ENCODE results near the gene CCDC102B.

CCDC102B gene

DNA sequence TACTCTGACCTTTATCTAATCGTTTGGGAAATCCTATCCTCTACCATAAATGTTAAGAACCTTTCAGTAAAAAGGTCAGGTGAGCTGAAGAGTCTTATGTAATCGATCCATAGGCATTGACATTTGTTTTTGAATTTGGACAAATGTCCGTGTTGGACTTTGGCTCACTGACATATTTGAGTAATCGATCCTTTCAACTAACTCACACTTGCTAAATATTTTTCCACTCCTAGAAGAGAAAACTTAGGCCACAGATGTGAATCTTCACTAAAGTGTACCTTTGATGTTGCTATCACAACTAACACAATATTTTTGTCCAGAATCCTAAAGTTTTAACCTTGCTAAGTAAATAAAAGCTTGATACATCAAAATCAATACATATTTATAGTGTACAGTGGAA is 89.5 kb downstream of the CCDC102B start:
- Histone ChIP-seq H3K27me3 (replicated peaks in 2 of 5; ENCODE audit: control insufficient read depth in 4 of 5, insufficient read depth in 5 of 5, low read length in 4 of 5) (no peaks in the 10 kb centered on the region), H3K36me3 (ENCODE audit: control insufficient read depth in 4 of 4, insufficient read depth in 4 of 4, low read length in 3 of 4) (no peaks in the 10 kb centered on the region), H3K4me1 (ENCODE audit: control extremely low read depth in 1 of 4, control insufficient read depth in 4 of 4, insufficient read depth in 4 of 4, low read length in 3 of 4) (no peaks in the 10 kb centered on the region), H3K27ac (ENCODE audit: insufficient read depth in 1 of 2, low read depth in 1 of 2, low read length in 2 of 2, poor library complexity in 1 of 2, severe bottlenecking in 2 of 2) (no peak overlapping the region), H3K9me3 (ENCODE audit: control extremely low read depth in 1 of 5, control insufficient read depth in 4 of 5, insufficient read depth in 2 of 5, low read depth in 1 of 5, low read length in 4 of 5) (no peaks in the 10 kb centered on the region), H3K4me3 (ENCODE audit: control insufficient read depth in 1 of 7, extremely low read depth in 1 of 7, insufficient read depth in 4 of 7, low read depth in 2 of 7, low read length in 6 of 7) (no peak overlapping the region)
- ChIA-PET POLR2A (no interaction called here), CTCF (no interaction called here)
- no peak for DNase-seq
- 100% methylated on average over 2 of the region's 4 CpGs for WGBS (ENCODE audit: insufficient coverage)

DNA sequence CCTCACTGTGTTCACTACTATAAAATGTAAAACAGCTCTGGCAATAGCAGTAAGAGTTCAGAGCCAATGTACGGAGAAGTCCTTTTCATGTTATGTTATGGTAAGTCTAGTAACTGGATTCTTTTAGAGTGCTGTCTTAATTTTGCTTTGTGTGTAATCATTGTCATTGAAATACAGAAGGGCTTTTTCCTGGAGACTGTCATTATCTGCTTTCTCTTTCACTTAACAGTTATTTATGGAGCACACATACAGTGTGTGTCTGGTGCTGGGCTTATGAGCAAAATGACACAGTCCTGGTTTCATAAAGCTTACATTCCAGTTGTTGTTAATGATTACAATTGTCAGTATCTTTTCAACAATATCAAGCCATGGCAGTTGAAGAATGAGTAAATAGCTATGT is 95.5 kb downstream of the CCDC102B start:
- H3K4me1 ChIP-seq (ENCODE audit: control extremely low read depth in 1 of 4, control insufficient read depth in 4 of 4, insufficient read depth in 4 of 4, low read length in 3 of 4): no peaks in the 10 kb centered on the region
- no CpG with 5 or more reads among the region's 1 CpG for WGBS (ENCODE audit: insufficient coverage)
- H3K4me3 ChIP-seq (ENCODE audit: control insufficient read depth in 1 of 7, extremely low read depth in 1 of 7, insufficient read depth in 4 of 7, low read depth in 2 of 7, low read length in 6 of 7): no peak overlapping the region
- no peaks in the 10 kb centered on the region for H3K9me3 ChIP-seq (ENCODE audit: control extremely low read depth in 1 of 5, control insufficient read depth in 4 of 5, insufficient read depth in 2 of 5, low read depth in 1 of 5, low read length in 4 of 5)
- no peak overlapping the region for H3K27ac ChIP-seq (ENCODE audit: insufficient read depth in 1 of 2, low read depth in 1 of 2, low read length in 2 of 2, poor library complexity in 1 of 2, severe bottlenecking in 2 of 2)
- DNase-seq: no peak
- no peaks in the 10 kb centered on the region for H3K27me3 ChIP-seq (replicated peaks in 2 of 5; ENCODE audit: control insufficient read depth in 4 of 5, insufficient read depth in 5 of 5, low read length in 4 of 5)
- POLR2A ChIA-PET: no interaction called here
- no peaks in the 10 kb centered on the region for H3K36me3 ChIP-seq (ENCODE audit: control insufficient read depth in 4 of 4, insufficient read depth in 4 of 4, low read length in 3 of 4)
- CTCF ChIA-PET: no interaction called here

DNA sequence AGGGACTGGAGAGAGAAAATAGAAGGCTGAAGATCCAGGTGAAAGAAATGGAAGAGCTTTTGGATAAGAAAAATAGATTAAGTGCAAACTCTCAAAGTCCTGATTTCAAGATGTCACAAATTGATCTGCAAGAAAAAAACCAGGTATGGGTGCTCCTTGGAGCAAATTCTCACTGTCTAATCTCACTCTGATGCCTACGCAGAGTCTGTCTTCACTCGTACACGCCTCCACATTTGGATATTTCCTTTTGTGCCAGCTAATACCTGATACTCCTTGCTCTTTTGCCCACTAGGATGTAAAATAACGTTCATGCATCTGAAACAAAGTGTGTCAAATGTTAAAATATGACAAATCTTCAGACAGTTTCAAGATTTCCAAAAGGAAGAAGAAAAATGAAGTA is 99.4 kb downstream of the CCDC102B start:
- Histone ChIP-seq H3K36me3 (ENCODE audit: control insufficient read depth in 4 of 4, insufficient read depth in 4 of 4, low read length in 3 of 4) (no peaks in the 10 kb centered on the region), H3K9me3 (ENCODE audit: control extremely low read depth in 1 of 5, control insufficient read depth in 4 of 5, insufficient read depth in 2 of 5, low read depth in 1 of 5, low read length in 4 of 5) (no peaks in the 10 kb centered on the region), H3K4me1 (ENCODE audit: control extremely low read depth in 1 of 4, control insufficient read depth in 4 of 4, insufficient read depth in 4 of 4, low read length in 3 of 4) (no peaks in the 10 kb centered on the region), H3K27ac (ENCODE audit: insufficient read depth in 1 of 2, low read depth in 1 of 2, low read length in 2 of 2, poor library complexity in 1 of 2, severe bottlenecking in 2 of 2) (no peak overlapping the region), H3K27me3 (replicated peaks in 2 of 5; ENCODE audit: control insufficient read depth in 4 of 5, insufficient read depth in 5 of 5, low read length in 4 of 5) (no peaks in the 10 kb centered on the region), H3K4me3 (ENCODE audit: control insufficient read depth in 1 of 7, extremely low read depth in 1 of 7, insufficient read depth in 4 of 7, low read depth in 2 of 7, low read length in 6 of 7) (no peak overlapping the region)
- CTCF ChIA-PET: no interaction called here
- DNase-seq: no peak
- POLR2A ChIA-PET: no interaction called here
- WGBS (ENCODE audit: insufficient coverage): 92% methylated on average over 3 of the region's 4 CpGs

DNA sequence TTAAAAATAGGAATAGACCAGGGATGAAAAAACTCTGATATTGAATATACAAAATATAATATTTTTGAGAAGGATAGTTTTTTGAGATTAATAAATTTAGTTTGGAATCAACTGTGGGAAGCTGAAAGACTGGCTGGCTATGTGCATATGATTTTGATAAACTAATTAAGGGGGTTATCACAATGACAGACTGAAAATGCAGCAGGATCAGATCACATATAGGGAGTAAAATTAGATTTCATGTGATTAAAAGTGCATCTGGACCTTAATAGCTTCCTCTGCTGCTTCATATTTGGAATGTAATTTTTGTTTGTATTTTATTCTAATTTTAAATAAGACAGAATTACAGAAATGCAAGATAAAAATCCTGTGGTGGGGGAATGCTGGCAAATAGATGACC is 111.7 kb downstream of the CCDC102B start:
- Histone ChIP-seq H3K36me3 (ENCODE audit: control insufficient read depth in 4 of 4, insufficient read depth in 4 of 4, low read length in 3 of 4) (no peaks in the 10 kb centered on the region), H3K27me3 (replicated peaks in 2 of 5; ENCODE audit: control insufficient read depth in 4 of 5, insufficient read depth in 5 of 5, low read length in 4 of 5) (no peaks in the 10 kb centered on the region), H3K4me3 (ENCODE audit: control insufficient read depth in 1 of 7, extremely low read depth in 1 of 7, insufficient read depth in 4 of 7, low read depth in 2 of 7, low read length in 6 of 7) (no peak overlapping the region), H3K9me3 (ENCODE audit: control extremely low read depth in 1 of 5, control insufficient read depth in 4 of 5, insufficient read depth in 2 of 5, low read depth in 1 of 5, low read length in 4 of 5) (peaks cover 0 to 2% (median 0%) of the 10 kb centered on the region in 5 experiments), H3K4me1 (ENCODE audit: control extremely low read depth in 1 of 4, control insufficient read depth in 4 of 4, insufficient read depth in 4 of 4, low read length in 3 of 4) (no peaks in the 10 kb centered on the region), H3K27ac (ENCODE audit: insufficient read depth in 1 of 2, low read depth in 1 of 2, low read length in 2 of 2, poor library complexity in 1 of 2, severe bottlenecking in 2 of 2) (no peak overlapping the region)
- DNase-seq: no peak
- CTCF ChIA-PET: no interaction called here
- POLR2A ChIA-PET: no interaction called here

- DNase-seq: no peak
- Histone ChIP-seq H3K36me3 (ENCODE audit: control insufficient read depth in 4 of 4, insufficient read depth in 4 of 4, low read length in 3 of 4) (no peaks in the 10 kb centered on the region), H3K4me3 (ENCODE audit: control insufficient read depth in 1 of 7, extremely low read depth in 1 of 7, insufficient read depth in 4 of 7, low read depth in 2 of 7, low read length in 6 of 7) (no peak overlapping the region), H3K27me3 (replicated peaks in 2 of 5; ENCODE audit: control insufficient read depth in 4 of 5, insufficient read depth in 5 of 5, low read length in 4 of 5) (no peaks in the 10 kb centered on the region), H3K9me3 (ENCODE audit: control extremely low read depth in 1 of 5, control insufficient read depth in 4 of 5, insufficient read depth in 2 of 5, low read depth in 1 of 5, low read length in 4 of 5) (peaks cover 0 to 2% (median 0%) of the 10 kb centered on the region in 5 experiments), H3K4me1 (ENCODE audit: control extremely low read depth in 1 of 4, control insufficient read depth in 4 of 4, insufficient read depth in 4 of 4, low read length in 3 of 4) (no peaks in the 10 kb centered on the region), H3K27ac (ENCODE audit: insufficient read depth in 1 of 2, low read depth in 1 of 2, low read length in 2 of 2, poor library complexity in 1 of 2, severe bottlenecking in 2 of 2) (no peak overlapping the region)
- 83% methylated on average over 1 of the region's 2 CpGs for WGBS (ENCODE audit: insufficient coverage)
- ChIA-PET CTCF (no interaction called here), POLR2A (no interaction called here)
These were observed 117.2 kb downstream of the CCDC102B start for GRCh38 chr18:68915061-68915460.

- ChIA-PET CTCF (no interaction called here), POLR2A (interaction anchor here (0.7 kb wide), 1 partner anchor 10 kb away, joined by 3 read pairs; no protein-coding TSS in a partner anchor)
- H3K27ac ChIP-seq (ENCODE audit: insufficient read depth in 1 of 2, low read depth in 1 of 2, low read length in 2 of 2, poor library complexity in 1 of 2, severe bottlenecking in 2 of 2): no peak overlapping the region
- H3K36me3 ChIP-seq (ENCODE audit: control insufficient read depth in 4 of 4, insufficient read depth in 4 of 4, low read length in 3 of 4): no peaks in the 10 kb centered on the region
- 93% methylated on average over 5 of the region's 5 CpGs for WGBS (ENCODE audit: insufficient coverage)
- H3K9me3 ChIP-seq (ENCODE audit: control extremely low read depth in 1 of 5, control insufficient read depth in 4 of 5, insufficient read depth in 2 of 5, low read depth in 1 of 5, low read length in 4 of 5): no peaks in the 10 kb centered on the region
- DNase-seq: no peak
- no peak overlapping the region for H3K4me3 ChIP-seq (ENCODE audit: control insufficient read depth in 1 of 7, extremely low read depth in 1 of 7, insufficient read depth in 4 of 7, low read depth in 2 of 7, low read length in 6 of 7)
- no peaks in the 10 kb centered on the region for H3K4me1 ChIP-seq (ENCODE audit: control extremely low read depth in 1 of 4, control insufficient read depth in 4 of 4, insufficient read depth in 4 of 4, low read length in 3 of 4)
- no peaks in the 10 kb centered on the region for H3K27me3 ChIP-seq (replicated peaks in 2 of 5; ENCODE audit: control insufficient read depth in 4 of 5, insufficient read depth in 5 of 5, low read length in 4 of 5)
These were observed 118.9 kb downstream of the CCDC102B start for GRCh38 chr18:68916734-68917133.

DNA sequence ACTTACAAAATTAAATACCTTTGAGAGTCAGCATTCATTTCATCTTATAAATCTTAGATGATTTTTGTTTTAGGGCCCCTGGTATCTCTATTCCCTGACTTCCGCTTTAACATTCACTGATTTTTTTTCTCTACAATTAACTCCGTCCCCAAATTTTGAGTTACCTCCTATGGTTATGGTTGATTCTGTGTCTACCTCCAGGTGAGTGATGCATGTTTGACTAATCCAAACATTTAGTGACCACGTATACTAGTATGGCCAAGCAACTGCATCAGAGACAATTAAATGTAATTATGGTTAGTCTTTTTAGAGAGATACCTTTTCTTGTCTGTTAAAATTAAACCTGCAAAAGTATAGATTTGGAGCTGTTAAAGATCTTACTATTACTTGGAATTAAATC is 120.3 kb downstream of the CCDC102B start:
- WGBS (ENCODE audit: insufficient coverage): 100% methylated on average over 1 of the region's 3 CpGs
- CTCF ChIA-PET: no interaction called here
- DNase-seq: no peak
- Histone ChIP-seq H3K36me3 (ENCODE audit: control insufficient read depth in 4 of 4, insufficient read depth in 4 of 4, low read length in 3 of 4) (no peaks in the 10 kb centered on the region), H3K4me3 (ENCODE audit: control insufficient read depth in 1 of 7, extremely low read depth in 1 of 7, insufficient read depth in 4 of 7, low read depth in 2 of 7, low read length in 6 of 7) (no peak overlapping the region), H3K9me3 (ENCODE audit: control extremely low read depth in 1 of 5, control insufficient read depth in 4 of 5, insufficient read depth in 2 of 5, low read depth in 1 of 5, low read length in 4 of 5) (no peaks in the 10 kb centered on the region), H3K27me3 (replicated peaks in 2 of 5; ENCODE audit: control insufficient read depth in 4 of 5, insufficient read depth in 5 of 5, low read length in 4 of 5) (no peaks in the 10 kb centered on the region), H3K4me1 (ENCODE audit: control extremely low read depth in 1 of 4, control insufficient read depth in 4 of 4, insufficient read depth in 4 of 4, low read length in 3 of 4) (no peaks in the 10 kb centered on the region), H3K27ac (ENCODE audit: insufficient read depth in 1 of 2, low read depth in 1 of 2, low read length in 2 of 2, poor library complexity in 1 of 2, severe bottlenecking in 2 of 2) (no peak overlapping the region)
- POLR2A ChIA-PET: no interaction called here

GRCh38 chr18:68919900-68920299 is 122.0 kb downstream of the CCDC102B start:
- H3K9me3 ChIP-seq (ENCODE audit: control extremely low read depth in 1 of 5, control insufficient read depth in 4 of 5, insufficient read depth in 2 of 5, low read depth in 1 of 5, low read length in 4 of 5): no peaks in the 10 kb centered on the region
- no peak overlapping the region for H3K4me3 ChIP-seq (ENCODE audit: control insufficient read depth in 1 of 7, extremely low read depth in 1 of 7, insufficient read depth in 4 of 7, low read depth in 2 of 7, low read length in 6 of 7)
- H3K36me3 ChIP-seq (ENCODE audit: control insufficient read depth in 4 of 4, insufficient read depth in 4 of 4, low read length in 3 of 4): no peaks in the 10 kb centered on the region
- no peak for DNase-seq
- H3K27ac ChIP-seq (ENCODE audit: insufficient read depth in 1 of 2, low read depth in 1 of 2, low read length in 2 of 2, poor library complexity in 1 of 2, severe bottlenecking in 2 of 2): no peak overlapping the region
- ChIA-PET POLR2A (no interaction called here), CTCF (no interaction called here)
- H3K4me1 ChIP-seq (ENCODE audit: control extremely low read depth in 1 of 4, control insufficient read depth in 4 of 4, insufficient read depth in 4 of 4, low read length in 3 of 4): no peaks in the 10 kb centered on the region
- H3K27me3 ChIP-seq (replicated peaks in 2 of 5; ENCODE audit: control insufficient read depth in 4 of 5, insufficient read depth in 5 of 5, low read length in 4 of 5): no peaks in the 10 kb centered on the region
- WGBS (ENCODE audit: insufficient coverage): 100% methylated on average over 1 of the region's 2 CpGs

All from common myeloid progenitor, CD34-positive (primary cell).